Mucosa of gallbladder (tissue), 1 donor: ENCODE data around the gene CDH4. TPM values are rescaled to one million over a fixed set of nuclear protein-coding genes. Genes with fewer than 3 reads are reported as not detected.
"Not testable (repeated sequence)": the region's sequence is repeated elsewhere in the genome, so short reads cannot be mapped to it uniquely, and the experiment has no call there.

Experiments used
- DNase-seq: peaks from one replicate; pipeline ENCODE4 v3.0.0-alpha.2; 2020; ENCODE audit warnings: low spot score
- total RNA-seq: library from RNA; stranded (reverse); gene quantifications from one replicate; pipeline ENCODE4 v1.2.1, GENCODE V29; 2021
- donor health status: DM: no; HTN: no; CAD: no.

CDH4 gene
- total RNA-seq, 1 donor from 2014 or later = 3.5 TPM

- no peak for DNase-seq
Observed at GRCh38 chr20:61457725-61458124, 205.7 kb downstream of the CDH4 start.

- no peak for DNase-seq
Observed at GRCh38 chr20:61458146-61458746, 206.2 kb downstream of the CDH4 start.

GRCh38 chr20:61459266-61459665, 207.2 kb downstream of the CDH4 start:
- no peak for DNase-seq

- DNase-seq = no peak
Observed at GRCh38 chr20:61459705-61460104, 207.6 kb downstream of the CDH4 start.

- DNase-seq = no peak
Observed at GRCh38 chr20:61460261-61461052, 208.4 kb downstream of the CDH4 start.

GRCh38 chr20:61461461-61461860, 209.4 kb downstream of the CDH4 start:
- no peak for DNase-seq

- DNase-seq = no peak
Observed at GRCh38 chr20:61464307-61465303, 212.5 kb downstream of the CDH4 start.

- DNase-seq = no peak
Observed at GRCh38 chr20:61475729-61476128, 223.7 kb downstream of the CDH4 start.

- DNase-seq = no peak
Observed at GRCh38 chr20:61476956-61477355, 224.9 kb downstream of the CDH4 start.

GRCh38 chr20:61477451-61477861, 225.4 kb downstream of the CDH4 start:
- DNase-seq = no peak

GRCh38 chr20:61478094-61478493, 226.0 kb downstream of the CDH4 start:
- no peak for DNase-seq

- no peak for DNase-seq
Observed at GRCh38 chr20:61478611-61479305, 226.7 kb downstream of the CDH4 start.

GRCh38 chr20:61479433-61479832, 227.4 kb downstream of the CDH4 start:
- not testable (repeated sequence) for DNase-seq

GRCh38 chr20:61480158-61480825, 228.2 kb downstream of the CDH4 start:
- no peak for DNase-seq

- no peak for DNase-seq
Observed at GRCh38 chr20:61482056-61482887, 230.2 kb downstream of the CDH4 start.

- DNase-seq = no peak
Observed at GRCh38 chr20:61482901-61483300, 230.8 kb downstream of the CDH4 start.

- DNase-seq = no peak
Observed at GRCh38 chr20:61483336-61484067, 231.4 kb downstream of the CDH4 start.

GRCh38 chr20:61486198-61486597, 234.1 kb downstream of the CDH4 start:
- no peak for DNase-seq

- DNase-seq = no peak
Observed at GRCh38 chr20:61487346-61487996, 235.4 kb downstream of the CDH4 start.
